Stimulated activated CD4-positive, alpha-beta T cell treated with anti-CD3 and anti-CD28 coated beads, Interleukin-12 subunit alpha, Interleukin-12 subunit beta, amount 100 ng/mL, for 24 hours (primary cell): Measurements from ENCODE around the gene RAB35.

Source experiments
- DNase-seq, 2 experiments: peaks; one replicate each; pipeline ENCODE4 v3.0.0-alpha.2; 2020; ENCODE audit warnings: low read depth in 2 of 2

Gene RAB35

DNA sequence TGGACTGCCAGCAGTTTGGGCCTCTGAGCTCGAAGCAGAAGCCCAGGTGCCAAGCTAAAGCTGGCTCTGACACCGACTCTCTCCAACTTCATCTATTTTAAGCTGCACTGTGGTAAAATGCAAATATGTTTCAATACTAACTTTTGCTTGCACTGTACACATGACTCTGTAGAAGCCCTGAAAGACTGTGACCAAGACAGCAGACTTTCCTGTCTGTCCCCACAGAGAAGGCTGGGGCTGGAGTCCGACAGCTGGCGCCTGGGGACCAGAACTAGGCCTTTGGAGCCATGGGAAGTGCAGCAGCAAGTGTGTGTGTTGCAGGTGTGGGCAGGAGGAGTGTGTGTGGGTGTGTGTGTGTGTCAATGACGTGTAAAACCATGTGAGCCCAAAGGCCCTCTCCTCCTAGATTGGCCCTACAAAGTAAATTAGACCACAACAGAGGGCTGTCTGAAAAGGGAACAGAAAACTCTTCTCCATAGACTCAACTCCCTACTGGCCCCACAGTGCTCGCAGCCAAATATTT is 16.4 kb upstream of the RAB35 start:
- no peak for DNase-seq

- DNase-seq, result no peak
Measured at GRCh38 chr12:120132054-120132836, 15.7 kb upstream of the RAB35 start.

- no peak for DNase-seq
Measured at GRCh38 chr12:120131116-120131515, 14.6 kb upstream of the RAB35 start.

GRCh38 chr12:120130011-120130410 is 13.5 kb upstream of the RAB35 start:
- no peak for DNase-seq

DNA sequence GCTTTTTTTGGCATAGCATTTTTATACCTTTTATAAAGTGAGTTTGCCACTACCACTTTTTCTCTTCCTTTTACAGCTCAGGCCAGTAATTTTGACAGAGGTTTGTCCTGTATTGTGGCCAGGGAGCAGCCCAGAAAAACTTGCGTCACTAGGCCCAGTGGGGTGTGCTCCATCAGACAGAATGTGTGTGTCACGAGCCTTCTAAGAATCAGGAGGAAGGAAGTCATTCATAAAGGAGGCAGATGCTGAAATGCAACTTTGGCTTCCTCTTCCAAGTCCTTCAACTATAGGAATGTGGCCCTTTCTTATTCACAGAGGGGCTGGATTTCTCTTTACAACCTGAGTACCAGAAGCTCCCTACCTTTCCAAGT is 10.1 kb upstream of the RAB35 start:
- no peak for DNase-seq

DNA sequence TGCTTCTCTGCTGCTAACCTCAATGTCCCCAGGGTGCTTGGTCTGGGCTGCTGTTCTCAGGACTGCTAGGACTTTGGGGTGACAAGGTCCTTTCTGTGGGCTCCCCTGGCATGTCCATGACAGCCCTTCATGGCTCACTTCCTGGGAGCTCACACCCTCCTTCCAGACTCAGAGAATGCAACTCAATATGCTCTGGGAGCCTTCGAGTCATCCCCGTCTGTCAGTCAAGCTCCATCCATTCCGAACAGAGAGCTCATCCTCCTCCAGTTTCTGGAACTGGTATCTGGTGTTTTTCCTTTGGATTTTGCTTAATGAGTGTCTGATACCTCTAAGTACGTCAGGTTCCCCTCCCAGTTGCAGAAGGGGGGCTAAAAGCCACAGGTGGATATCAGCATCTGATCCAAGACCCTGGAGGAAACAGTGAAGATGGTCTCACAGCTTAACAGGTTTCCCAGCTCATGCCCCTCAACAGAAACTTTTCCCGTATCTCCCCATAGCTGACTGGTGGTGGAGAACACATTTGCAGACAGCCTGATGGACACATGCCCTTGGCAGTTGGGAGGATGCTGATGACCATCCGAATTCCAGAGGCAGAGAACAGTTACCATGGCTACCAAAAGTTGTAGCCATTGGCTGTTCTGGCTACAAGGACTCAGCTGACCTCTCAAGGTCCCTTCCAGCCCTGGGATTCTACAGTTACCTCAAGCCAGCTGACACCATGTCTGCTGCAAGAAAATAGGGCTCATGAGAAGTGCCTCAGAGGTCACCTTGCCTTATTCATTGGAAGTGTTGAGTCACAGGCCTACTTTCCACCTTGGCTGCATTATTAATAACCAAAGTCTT is 9.5 kb upstream of the RAB35 start:
- no peak for DNase-seq

DNA sequence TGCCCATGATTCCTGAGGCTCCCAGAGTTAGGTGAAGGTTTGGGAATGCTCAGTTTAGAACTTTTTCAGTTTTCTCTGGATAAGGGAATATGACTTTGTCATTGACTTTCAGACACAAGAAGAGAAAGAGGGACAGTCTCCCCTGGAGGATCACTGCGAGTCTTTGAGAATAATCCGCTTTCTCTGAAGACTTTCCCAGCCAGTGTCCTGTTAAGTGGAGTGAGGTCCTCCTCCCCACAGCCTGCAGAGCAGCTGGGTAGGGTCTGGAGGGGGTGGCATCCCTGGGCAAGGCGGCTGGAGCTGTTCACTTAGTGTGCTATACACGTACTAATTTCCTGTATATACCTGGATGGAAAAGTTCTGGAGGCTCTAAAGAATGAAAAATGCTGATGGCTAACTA is 8.5 kb upstream of the RAB35 start:
- DNase-seq, result no peak

GRCh38 chr12:120121766-120122293 is 5.3 kb upstream of the RAB35 start:
- no peak for DNase-seq

DNA sequence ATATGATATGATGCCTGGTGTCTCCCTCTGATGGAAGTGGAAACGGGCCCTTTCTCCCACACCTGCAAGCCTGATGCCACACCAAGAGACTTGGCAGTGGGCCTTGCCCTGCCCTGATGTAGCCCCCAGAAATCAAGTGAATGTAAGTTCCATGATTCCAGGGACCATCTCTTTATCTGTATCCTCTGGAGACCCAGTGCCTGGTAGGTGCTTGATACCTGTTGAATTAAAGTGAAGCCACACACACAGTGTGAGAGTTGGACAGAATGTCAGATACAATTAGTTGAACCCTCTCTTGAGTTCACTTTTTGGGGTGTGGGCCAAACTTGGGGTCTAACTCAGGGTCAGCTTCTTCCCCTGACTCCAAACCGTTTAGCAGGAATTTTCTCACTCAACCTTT is 4.8 kb upstream of the RAB35 start:
- DNase-seq, result no peak

DNA sequence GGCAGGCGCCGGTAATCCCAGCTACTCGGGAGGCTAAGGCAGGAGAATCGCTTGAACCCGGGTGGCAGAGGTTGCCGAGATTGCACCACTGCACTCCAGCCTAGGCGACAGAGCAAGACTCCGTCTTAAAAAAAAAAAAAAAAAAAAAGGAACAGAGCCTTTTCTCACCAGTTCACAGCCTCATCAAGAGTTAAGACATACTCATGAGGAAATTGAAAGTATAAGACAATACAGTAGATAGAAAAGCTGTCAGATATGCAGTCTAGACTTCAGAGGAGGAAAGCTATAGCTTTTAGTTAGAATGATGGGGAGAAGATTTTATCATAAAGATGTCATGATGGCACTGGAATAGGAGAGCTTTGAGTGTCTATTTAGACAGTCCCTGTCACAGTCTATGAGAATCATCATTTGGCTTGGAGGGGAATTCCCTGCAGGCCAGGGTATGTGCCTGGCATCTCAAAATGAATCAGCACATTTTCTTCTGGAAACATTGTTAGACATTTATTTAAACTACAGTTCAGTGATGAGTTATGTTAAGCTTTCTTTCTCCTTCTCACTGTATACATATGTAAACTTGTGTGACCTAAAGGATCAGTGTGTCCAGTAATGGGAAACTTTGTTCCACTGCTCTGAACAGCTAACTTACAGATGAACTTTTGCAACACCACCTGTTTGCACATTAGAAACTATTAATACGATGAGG is 2.9 kb upstream of the RAB35 start:
- DNase-seq, result peak in 1 of 2 experiments; percentile 31

DNA sequence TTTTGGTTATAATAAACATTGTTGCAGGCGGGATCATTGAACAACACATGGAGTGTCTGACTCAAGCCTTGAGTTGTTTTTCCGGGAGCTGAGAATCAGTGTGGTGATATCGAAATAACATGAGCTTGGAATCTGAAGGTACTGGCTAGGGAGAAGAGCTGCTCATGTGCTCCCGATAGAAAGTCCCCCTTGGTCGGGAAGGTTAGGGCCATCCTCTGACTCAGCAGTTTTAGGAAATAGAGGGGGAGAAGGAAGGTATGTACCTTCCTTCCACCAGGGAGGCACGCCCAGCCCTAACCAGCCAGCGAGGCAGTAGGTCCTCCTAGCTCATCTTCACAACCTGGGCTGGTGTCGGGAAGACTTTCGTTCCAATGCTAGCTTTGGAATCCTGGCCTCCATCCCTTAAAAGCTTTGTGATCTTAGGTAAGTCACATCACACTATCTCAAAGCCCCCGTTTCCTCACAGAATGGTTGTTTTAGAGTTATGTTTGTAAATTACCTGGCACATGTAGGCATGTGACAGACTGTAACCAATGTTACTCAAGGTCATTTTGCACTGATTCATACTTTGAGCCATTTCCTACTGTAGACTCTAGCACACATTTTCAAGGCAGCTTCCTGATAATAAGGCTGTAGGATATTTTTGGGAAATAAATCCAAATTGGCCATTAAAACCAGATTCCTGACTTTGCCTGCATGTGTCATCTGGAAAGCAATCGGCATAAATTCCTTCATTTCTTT is 1.9 kb upstream of the RAB35 start:
- no peak for DNase-seq

- no peak for DNase-seq
Measured at GRCh38 chr12:120117961-120118320, 1.4 kb upstream of the RAB35 start.

- peak; percentile 95 to 96 for DNase-seq
Measured at GRCh38 chr12:120116792-120117651, 469 bp upstream of the RAB35 start.

- DNase-seq, result peak in 1 of 2 experiments; percentile 28
Measured at GRCh38 chr12:120115692-120116440, 687 bp downstream of the RAB35 start.

DNA sequence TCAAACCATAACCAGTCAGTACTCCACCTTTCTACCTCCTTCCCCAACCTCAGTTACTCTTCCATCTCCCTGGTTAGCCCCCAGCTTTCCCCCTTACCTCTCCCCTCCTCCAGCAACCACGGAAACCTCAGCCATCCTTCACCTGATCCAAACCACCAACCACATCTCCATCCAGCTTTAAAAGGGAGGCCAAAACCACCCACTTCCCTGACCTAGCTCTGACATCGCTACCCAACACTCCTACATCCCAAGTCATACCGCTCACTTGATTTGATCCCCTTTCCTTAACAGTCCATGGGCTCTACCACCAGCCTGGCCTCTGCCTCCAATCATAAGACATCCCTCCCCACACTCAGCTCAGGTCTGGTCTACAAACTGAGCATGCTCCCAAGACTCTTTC is 1.5 kb downstream of the RAB35 start:
- no peak for DNase-seq

- DNase-seq, result peak in 1 of 2 experiments; percentile 29
Measured at GRCh38 chr12:120110550-120111501, 5.7 kb downstream of the RAB35 start.

- no peak for DNase-seq
Measured at GRCh38 chr12:120109570-120110267, 6.8 kb downstream of the RAB35 start.

GRCh38 chr12:120106151-120106550 is 10.4 kb downstream of the RAB35 start:
- DNase-seq, result no peak
